ENCODE data around the gene GAL3ST1.

The GAL3ST1 gene

GRCh38 chr22:30584441-30584840 is 10.0 kb upstream of the GAL3ST1 start:
- no peak for TF ChIP-seq CTCF (conservative IDR thresholded peaks at IDR 0.05; ENCODE audit: low read depth, low read length)
- no peaks in the 10 kb centered on the region for H3K4me1 ChIP-seq (ENCODE audit: low read depth, poor library complexity, severe bottlenecking)
- H3K27me3 ChIP-seq (ENCODE audit: insufficient read depth, low read depth), result no peaks in the 10 kb centered on the region
- no peak overlapping the region for H2AFZ ChIP-seq (ENCODE audit: low read depth)
- H3K4me3 ChIP-seq (IDR thresholded peaks at IDR 0.05; ENCODE audit: insufficient read depth, low read depth, low read length), result no peak overlapping the region
- peaks cover 14% of the 10 kb centered on the region; the same call in 1 of the 2 replicates for H3K36me3 ChIP-seq (ENCODE audit: insufficient read depth)
- H3K79me2 ChIP-seq (ENCODE audit: insufficient read depth, low read depth), result peaks cover 7% of the 10 kb centered on the region; the same call in 1 of the 2 replicates
- H3K4me2 ChIP-seq, result no peak overlapping the region
- no peak overlapping the region for H3K27ac ChIP-seq
- H3K9ac ChIP-seq, result no peak overlapping the region
- no peaks in the 10 kb centered on the region for H4K20me1 ChIP-seq (ENCODE audit: insufficient read depth)

GRCh38 chr22:30582788-30583545 is 8.5 kb upstream of the GAL3ST1 start:
- H4K20me1 ChIP-seq (ENCODE audit: insufficient read depth), result no peaks in the 10 kb centered on the region
- no peak overlapping the region for H3K27ac ChIP-seq
- H3K9ac ChIP-seq, result no peak overlapping the region
- H3K4me2 ChIP-seq, result no peak overlapping the region
- TF ChIP-seq CTCF (conservative IDR thresholded peaks at IDR 0.05; ENCODE audit: low read depth, low read length), result no peak
- H3K79me2 ChIP-seq (ENCODE audit: insufficient read depth, low read depth), result no peaks in the 10 kb centered on the region
- H3K4me1 ChIP-seq (ENCODE audit: low read depth, poor library complexity, severe bottlenecking), result no peaks in the 10 kb centered on the region
- H2AFZ ChIP-seq (ENCODE audit: low read depth), result no peak overlapping the region
- H3K36me3 ChIP-seq (ENCODE audit: insufficient read depth), result peaks cover 11% of the 10 kb centered on the region; the same call in 1 of the 2 replicates
- no peaks in the 10 kb centered on the region for H3K27me3 ChIP-seq (ENCODE audit: insufficient read depth, low read depth)
- no peak overlapping the region for H3K4me3 ChIP-seq (IDR thresholded peaks at IDR 0.05; ENCODE audit: insufficient read depth, low read depth, low read length)

GRCh38 chr22:30582051-30582450 is 7.6 kb upstream of the GAL3ST1 start:
- no peaks in the 10 kb centered on the region for H3K79me2 ChIP-seq (ENCODE audit: insufficient read depth, low read depth)
- H4K20me1 ChIP-seq (ENCODE audit: insufficient read depth), result no peaks in the 10 kb centered on the region
- no peak overlapping the region for H2AFZ ChIP-seq (ENCODE audit: low read depth)
- no peaks in the 10 kb centered on the region for H3K4me1 ChIP-seq (ENCODE audit: low read depth, poor library complexity, severe bottlenecking)
- no peak overlapping the region for H3K9ac ChIP-seq
- H3K27me3 ChIP-seq (ENCODE audit: insufficient read depth, low read depth), result no peaks in the 10 kb centered on the region
- peaks cover 3% of the 10 kb centered on the region; the same call in 1 of the 2 replicates for H3K36me3 ChIP-seq (ENCODE audit: insufficient read depth)
- TF ChIP-seq CTCF (conservative IDR thresholded peaks at IDR 0.05; ENCODE audit: low read depth, low read length), result no peak
- no peak overlapping the region for H3K4me2 ChIP-seq
- H3K27ac ChIP-seq, result no peak overlapping the region
- no peak overlapping the region for H3K4me3 ChIP-seq (IDR thresholded peaks at IDR 0.05; ENCODE audit: insufficient read depth, low read depth, low read length)

GRCh38 chr22:30580896-30581295 is 6.4 kb upstream of the GAL3ST1 start:
- no peaks in the 10 kb centered on the region; the same call in 1 of the 2 replicates for H3K36me3 ChIP-seq (ENCODE audit: insufficient read depth)

More at GRCh38 chr22:30580896-30581295, 6.4 kb upstream of the GAL3ST1 start:
- TF ChIP-seq CTCF (conservative IDR thresholded peaks at IDR 0.05; ENCODE audit: low read depth, low read length), result no peak
- no peaks in the 10 kb centered on the region for H3K79me2 ChIP-seq (ENCODE audit: insufficient read depth, low read depth)
- H2AFZ ChIP-seq (ENCODE audit: low read depth), result no peak overlapping the region
- H3K9ac ChIP-seq, result no peak overlapping the region
- no peak overlapping the region for H3K27ac ChIP-seq
- no peak overlapping the region for H3K4me2 ChIP-seq
- H3K27me3 ChIP-seq (ENCODE audit: insufficient read depth, low read depth), result no peaks in the 10 kb centered on the region
- no peak overlapping the region for H3K4me3 ChIP-seq (IDR thresholded peaks at IDR 0.05; ENCODE audit: insufficient read depth, low read depth, low read length)
- H3K4me1 ChIP-seq (ENCODE audit: low read depth, poor library complexity, severe bottlenecking), result no peaks in the 10 kb centered on the region
- H4K20me1 ChIP-seq (ENCODE audit: insufficient read depth), result no peaks in the 10 kb centered on the region
